ENCODE results near the gene CREB3L1.

The CREB3L1 gene

GRCh38 chr11:46350695-46351094 lies 73.2 kb downstream of the CREB3L1 start:
- TF ChIP-seq, protein P1, sequence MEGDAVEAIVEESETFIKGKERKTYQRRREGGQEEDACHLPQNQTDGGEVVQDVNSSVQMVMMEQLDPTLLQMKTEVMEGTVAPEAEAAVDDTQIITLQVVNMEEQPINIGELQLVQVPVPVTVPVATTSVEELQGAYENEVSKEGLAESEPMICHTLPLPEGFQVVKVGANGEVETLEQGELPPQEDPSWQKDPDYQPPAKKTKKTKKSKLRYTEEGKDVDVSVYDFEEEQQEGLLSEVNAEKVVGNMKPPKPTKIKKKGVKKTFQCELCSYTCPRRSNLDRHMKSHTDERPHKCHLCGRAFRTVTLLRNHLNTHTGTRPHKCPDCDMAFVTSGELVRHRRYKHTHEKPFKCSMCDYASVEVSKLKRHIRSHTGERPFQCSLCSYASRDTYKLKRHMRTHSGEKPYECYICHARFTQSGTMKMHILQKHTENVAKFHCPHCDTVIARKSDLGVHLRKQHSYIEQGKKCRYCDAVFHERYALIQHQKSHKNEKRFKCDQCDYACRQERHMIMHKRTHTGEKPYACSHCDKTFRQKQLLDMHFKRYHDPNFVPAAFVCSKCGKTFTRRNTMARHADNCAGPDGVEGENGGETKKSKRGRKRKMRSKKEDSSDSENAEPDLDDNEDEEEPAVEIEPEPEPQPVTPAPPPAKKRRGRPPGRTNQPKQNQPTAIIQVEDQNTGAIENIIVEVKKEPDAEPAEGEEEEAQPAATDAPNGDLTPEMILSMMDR (IDR thresholded peaks at IDR 0.05), result no peak

DNA sequence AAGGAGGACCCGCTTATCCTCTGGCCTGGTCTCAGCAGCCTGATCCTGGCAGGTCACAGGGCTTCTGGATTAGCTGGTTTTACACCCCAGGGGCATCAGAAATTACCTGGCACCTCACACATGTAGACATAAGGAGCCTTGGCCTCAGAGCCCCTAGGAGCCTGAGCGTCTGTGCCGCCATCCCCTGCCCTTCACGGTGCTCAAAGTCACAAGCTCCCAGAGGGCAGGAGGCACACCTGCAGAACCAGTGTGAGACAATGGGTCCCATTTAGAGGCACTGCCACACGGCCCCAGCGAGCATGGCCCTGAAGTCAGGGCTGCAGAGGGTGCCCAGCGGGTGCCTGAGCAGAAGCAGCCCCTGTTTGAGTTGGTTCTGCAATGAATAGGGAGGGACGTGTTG lies 73.7 kb downstream of the CREB3L1 start:
- TF ChIP-seq, protein P1 (IDR thresholded peaks at IDR 0.05), result no peak

GRCh38 chr11:46351606-46352005 lies 74.1 kb downstream of the CREB3L1 start:
- TF ChIP-seq, protein P1 (IDR thresholded peaks at IDR 0.05), result no peak

- TF ChIP-seq, protein P1 (IDR thresholded peaks at IDR 0.05), result peak; percentile 64
These were observed 74.8 kb downstream of the CREB3L1 start for GRCh38 chr11:46352063-46352841.

GRCh38 chr11:46353698-46354097 lies 76.2 kb downstream of the CREB3L1 start:
- TF ChIP-seq, protein P1 (IDR thresholded peaks at IDR 0.05), result no peak

- TF ChIP-seq, protein P1 (IDR thresholded peaks at IDR 0.05), result no peak
These were observed 79.5 kb downstream of the CREB3L1 start for GRCh38 chr11:46356924-46357482.

DNA sequence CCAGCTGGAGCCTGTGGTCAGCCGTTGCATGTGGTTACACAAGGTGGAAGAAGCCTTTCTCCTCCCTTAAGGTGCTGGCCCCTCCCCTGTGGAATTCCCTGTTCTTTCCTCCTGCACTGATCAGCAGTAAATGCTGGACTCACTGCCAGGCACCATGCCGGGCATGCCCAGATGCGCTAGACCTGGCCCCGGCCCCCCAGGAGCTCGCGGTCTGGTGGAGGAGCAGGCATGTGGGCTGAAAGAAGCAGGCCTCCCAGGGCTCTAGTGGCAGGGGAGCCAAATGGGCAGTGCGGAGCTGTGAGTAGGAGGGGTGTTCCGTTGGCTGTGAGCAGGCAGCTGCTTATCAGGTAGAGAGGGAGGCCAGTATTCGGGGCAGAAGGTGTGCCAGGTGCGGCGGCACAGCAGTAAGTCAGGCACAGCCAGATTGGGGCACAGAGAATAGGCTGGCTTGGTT lies 80.0 kb downstream of the CREB3L1 start:
- TF ChIP-seq, protein P1 (IDR thresholded peaks at IDR 0.05), result no peak
